Measurements from ENCODE around the gene PXYLP1.

DNA sequence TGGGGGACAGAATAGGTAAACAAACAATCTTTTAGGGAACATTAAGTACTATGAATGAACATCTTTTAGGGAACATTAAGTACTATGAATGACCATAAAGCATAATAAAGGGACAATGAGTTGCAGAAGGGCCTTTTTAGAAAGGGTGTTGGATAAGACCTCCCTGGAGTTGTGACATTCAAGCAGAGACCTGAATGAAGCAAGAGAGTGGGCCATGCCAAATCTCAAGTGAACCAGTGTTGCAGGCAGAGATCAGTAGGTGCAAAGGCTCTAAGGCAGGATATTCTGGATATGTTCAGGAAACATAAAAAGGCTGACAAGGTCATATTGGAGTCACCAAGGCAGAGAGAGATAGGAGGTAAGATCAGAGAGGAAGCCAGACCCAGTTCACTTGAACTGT, 107.3 kb downstream of the PXYLP1 start:
- no peak for TF ChIP-seq EZH2phosphoT487 (IDR thresholded peaks at IDR 0.05; ENCODE audit: insufficient read depth, low read depth)
- TF ChIP-seq EZH2 (IDR thresholded peaks at IDR 0.05; ENCODE audit: insufficient read depth, poor library complexity, severe bottlenecking) = no peak

Measured in GM23248 (cell line).